Activated CD4-positive, alpha-beta T cell treated with anti-CD3 and anti-CD28 coated beads, Interleukin-2, amount 10 ng/mL, durations not matched to agents 24 days and 14 days (primary cell): ENCODE results near the gene PIP4K2C. TPM values are rescaled to one million over a fixed set of nuclear protein-coding genes. Genes with fewer than 3 reads are reported as not detected.

Experiments used
- DNase-seq: peaks from one replicate; pipeline ENCODE4 v3.0.0; 2022
- H3K27ac Mint-ChIP-seq: one replicate; pipeline ENCODE4 v1.8.0; 2022; ENCODE audit warnings: mild to moderate bottlenecking, mixed read lengths
- H3K27me3 Mint-ChIP-seq: one replicate; pipeline ENCODE4 v1.8.0; 2022; ENCODE audit warnings: mixed read lengths
- H3K36me3 Mint-ChIP-seq: one replicate; pipeline ENCODE4 v1.8.0; 2022; ENCODE audit warnings: low read depth, mild to moderate bottlenecking, mixed read lengths
- H3K4me1 Mint-ChIP-seq: one replicate; pipeline ENCODE4 v1.8.0; 2021; ENCODE audit warnings: mixed read lengths
- H3K4me3 Mint-ChIP-seq: one replicate; pipeline ENCODE4 v1.8.0; 2022; ENCODE audit warnings: mild to moderate bottlenecking, moderate library complexity, mixed read lengths
- H3K9me3 Mint-ChIP-seq: one replicate; pipeline ENCODE4 v1.8.0; 2021; ENCODE audit warnings: mixed read lengths
- intact Hi-C: fragments of 100-400 bp; cut with micrococcal nuclease; formaldehyde crosslinking; loops from one replicate; pipeline ENCODE4 v1.15.1; 2023
- total RNA-seq: library from RNA; stranded (reverse); gene quantifications from 2 replicates; pipeline ENCODE4 v1.2.3, GENCODE V29; 2022

PIP4K2C gene
- 21.5 and 23.0 TPM in 2 replicates for total RNA-seq

GRCh38 chr12:57590864-57591781 is at the start of gene PIP4K2C:
Gene PIP4K2C (plus strand): TSS chr12:57591192. CDS start chr12:57591290, 98 bp downstream.
- intact Hi-C loops: loop anchor here (1.0 to 2.0 kb wide), 6 partner anchors 13 to 112 kb away; partner anchors contain the start of genes ARHGAP9, B4GALNT1, DTX3 and MBD6
- H3K4me1 Mint-ChIP-seq: peaks cover 25% of the 10 kb centered on the region
- peak; percentile 94 for DNase-seq
- H3K9me3 Mint-ChIP-seq: no peaks in the 10 kb centered on the region
- peak within 1 kb of the TSS; percentile 89 for H3K4me3 Mint-ChIP-seq
- H3K27me3 Mint-ChIP-seq: no peaks in the 10 kb centered on the region
- peak within 1 kb of the TSS; percentile 76 for H3K27ac Mint-ChIP-seq
- peaks cover 13% of the 10 kb centered on the region for H3K36me3 Mint-ChIP-seq

DNA sequence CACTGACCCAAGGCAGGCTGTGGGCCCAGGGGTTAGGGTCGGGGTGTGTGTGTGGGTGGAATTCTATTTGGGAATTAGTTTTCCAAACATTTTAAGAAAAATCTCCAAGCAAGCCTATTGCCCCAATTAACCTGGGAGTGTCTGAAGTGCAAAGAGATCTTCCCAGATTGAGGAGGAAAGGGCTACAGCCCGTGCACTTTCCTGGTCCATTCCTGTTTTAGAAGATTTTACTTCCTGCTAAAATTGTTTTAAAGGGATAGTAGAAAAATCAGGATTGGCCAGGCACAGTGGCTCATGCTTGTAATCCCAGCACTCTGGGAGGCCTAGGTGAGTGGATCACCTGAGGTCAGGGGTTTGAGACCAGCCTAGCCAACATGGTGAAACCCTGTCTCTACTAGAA is 49.3 kb upstream of the PIP4K2C start:
- Mint-ChIP-seq H3K9me3 (no peaks in the 10 kb centered on the region), H3K4me1 (peaks cover 21% of the 10 kb centered on the region), H3K27me3 (no peaks in the 10 kb centered on the region), H3K36me3 (peaks cover 34% of the 10 kb centered on the region), H3K4me3 (no peak overlapping the region), H3K27ac (no peak overlapping the region)
- intact Hi-C loops: no loop called here
- no peak for DNase-seq

- H3K27ac Mint-ChIP-seq: no peak overlapping the region
- H3K27me3 Mint-ChIP-seq: peaks cover 7% of the 10 kb centered on the region
- H3K4me1 Mint-ChIP-seq: peaks cover 26% of the 10 kb centered on the region
- H3K9me3 Mint-ChIP-seq: no peaks in the 10 kb centered on the region
- no peak overlapping the region for H3K4me3 Mint-ChIP-seq
- DNase-seq: no peak
- intact Hi-C loops: no loop called here
- H3K36me3 Mint-ChIP-seq: peaks cover 28% of the 10 kb centered on the region
These were observed 47.4 kb upstream of the PIP4K2C start for GRCh38 chr12:57543581-57543980.

DNA sequence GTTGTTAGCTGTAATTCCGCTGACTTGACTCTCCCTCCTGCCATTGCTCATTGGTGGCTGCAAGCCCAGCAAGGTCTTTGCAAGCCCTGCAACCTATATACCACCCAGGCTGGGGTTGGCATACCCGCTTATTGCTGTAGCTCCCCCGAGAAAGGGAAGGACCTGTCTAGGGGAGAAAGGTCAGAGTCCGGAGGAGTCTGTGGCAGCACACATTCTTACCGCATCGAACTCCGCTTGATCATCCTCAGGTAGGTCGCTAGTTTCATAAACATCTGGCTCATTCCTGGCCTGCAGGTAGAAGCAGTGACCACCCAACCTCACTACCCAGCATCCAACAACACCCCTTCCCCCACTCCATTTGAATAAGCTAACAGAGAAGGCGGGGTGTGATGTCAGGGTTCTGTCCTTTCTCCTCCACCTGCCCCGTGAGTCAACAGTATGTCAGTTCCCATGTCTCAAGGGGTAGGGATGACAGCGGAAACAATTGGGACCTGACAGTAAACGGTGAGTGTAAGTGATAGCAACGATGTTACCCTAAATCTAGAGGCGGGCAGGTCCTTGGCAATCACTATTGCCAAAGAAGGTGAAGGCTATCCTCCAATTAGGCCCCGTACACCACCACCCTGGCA is 45.1 kb upstream of the PIP4K2C start:
- H3K4me3 Mint-ChIP-seq: peak overlapping the region; percentile 96
- intact Hi-C loops: loop anchor here (5.0 kb wide), 1 partner anchor 146 kb away; the partner anchor contains the start of gene OS9
- H3K9me3 Mint-ChIP-seq: no peaks in the 10 kb centered on the region
- DNase-seq: no peak
- peaks cover 42% of the 10 kb centered on the region for H3K4me1 Mint-ChIP-seq
- H3K27me3 Mint-ChIP-seq: peaks cover 18% of the 10 kb centered on the region
- H3K27ac Mint-ChIP-seq: peak overlapping the region; percentile 94
- peaks cover 18% of the 10 kb centered on the region for H3K36me3 Mint-ChIP-seq

DNA sequence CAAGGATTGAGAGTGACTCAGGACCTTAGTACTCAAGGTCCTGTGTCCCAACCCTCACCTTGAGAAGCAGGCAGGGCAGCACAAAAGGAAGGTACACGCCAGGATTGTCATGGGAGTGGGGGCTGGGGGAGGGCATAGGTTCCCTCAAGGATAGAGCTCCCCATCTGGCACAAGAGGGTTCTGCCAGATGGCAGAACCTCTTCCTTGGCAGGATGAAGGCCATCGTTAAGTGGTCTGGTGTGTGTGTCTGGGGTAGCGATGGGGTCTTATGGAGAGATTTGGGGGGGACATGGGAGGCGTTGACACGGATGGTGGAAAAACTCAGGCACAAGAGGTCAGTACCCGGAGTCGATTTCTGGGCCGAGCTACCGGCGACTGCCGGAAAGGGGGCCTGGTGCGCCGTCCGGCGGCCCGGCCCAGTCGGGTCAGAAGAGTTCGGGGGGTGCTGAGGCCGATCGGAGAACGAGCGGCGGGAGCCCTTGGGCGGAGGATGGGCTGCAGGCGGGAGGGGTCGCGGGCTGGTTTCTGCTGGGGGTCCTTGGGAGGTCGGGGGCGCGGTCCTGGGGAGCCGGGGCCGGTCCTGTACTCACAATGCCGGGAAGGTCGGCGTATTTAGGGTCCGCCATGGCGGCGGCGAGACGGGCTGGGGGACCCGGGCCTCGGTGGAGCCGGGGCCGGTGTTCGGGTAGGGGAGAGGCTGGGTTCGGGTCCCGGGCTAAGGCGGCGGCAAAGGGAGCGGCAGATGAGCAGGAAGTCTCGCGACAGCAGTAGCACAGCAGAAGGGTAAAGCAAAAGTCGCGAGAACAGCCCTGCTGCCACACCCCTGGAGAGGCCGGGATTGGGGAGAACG is 44.3 kb upstream of the PIP4K2C start, which contains the start of gene DCTN2:
TSS of gene DCTN2 (minus strand) at position 755 of the 850 bp plus-strand sequence. CDS start at position 626, 129 bp downstream.
- H3K4me3 Mint-ChIP-seq: peak within 1 kb of the TSS; percentile 96
- H3K4me1 Mint-ChIP-seq: peaks cover 42% of the 10 kb centered on the region
- intact Hi-C loops: loop anchor here (1.0 to 5.0 kb wide), 3 partner anchors 26 to 146 kb away; partner anchors contain the start of genes DDIT3 and OS9

GRCh38 chr12:57547288-57548012 is 43.5 kb upstream of the PIP4K2C start:
- Mint-ChIP-seq H3K4me1 (peaks cover 42% of the 10 kb centered on the region), H3K9me3 (no peaks in the 10 kb centered on the region), H3K27me3 (peaks cover 21% of the 10 kb centered on the region), H3K27ac (peak overlapping the region; percentile 94), H3K4me3 (peak overlapping the region; percentile 96), H3K36me3 (peaks cover 14% of the 10 kb centered on the region)
- DNase-seq: no peak
- intact Hi-C loops: loop anchor here (1.0 to 5.0 kb wide), 3 partner anchors 27 to 145 kb away; partner anchors contain the start of genes DDIT3 and OS9

More for the DNA sequence above, 44.3 kb upstream of the PIP4K2C start, which contains the start of gene DCTN2:
- DNase-seq: peak; percentile 98
- peak within 1 kb of the TSS; percentile 94 for H3K27ac Mint-ChIP-seq
- peaks cover 21% of the 10 kb centered on the region for H3K27me3 Mint-ChIP-seq
- H3K36me3 Mint-ChIP-seq: peaks cover 14% of the 10 kb centered on the region
- H3K9me3 Mint-ChIP-seq: no peaks in the 10 kb centered on the region

DNA sequence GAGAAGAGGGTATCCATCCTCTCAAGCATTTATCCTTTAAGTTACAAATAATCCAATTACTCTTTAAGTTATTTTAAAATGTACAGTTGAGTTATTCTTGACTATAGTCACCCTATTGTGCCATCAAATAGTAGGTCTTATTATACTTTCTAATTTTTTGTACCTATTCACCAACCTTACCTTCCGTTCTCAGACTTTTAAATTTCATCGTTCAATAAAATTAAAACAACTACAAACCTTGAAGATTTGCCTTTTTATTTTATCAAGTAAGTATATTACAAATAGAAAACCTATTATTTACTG is 43.0 kb upstream of the PIP4K2C start:
- intact Hi-C loops: loop anchor here (5.0 kb wide), 1 partner anchor 144 kb away; the partner anchor contains the start of gene OS9
- Mint-ChIP-seq H3K4me1 (peaks cover 44% of the 10 kb centered on the region), H3K4me3 (no peak overlapping the region)

GRCh38 chr12:57548488-57548887 is 42.5 kb upstream of the PIP4K2C start:
- Mint-ChIP-seq H3K27me3 (peaks cover 21% of the 10 kb centered on the region), H3K4me1 (peaks cover 44% of the 10 kb centered on the region), H3K4me3 (no peak overlapping the region), H3K36me3 (peaks cover 12% of the 10 kb centered on the region), H3K9me3 (no peaks in the 10 kb centered on the region), H3K27ac (no peak overlapping the region)
- intact Hi-C loops: loop anchor here (5.0 kb wide), 1 partner anchor 144 kb away; the partner anchor contains the start of gene OS9
- DNase-seq: no peak

More for the DNA sequence above, 43.0 kb upstream of the PIP4K2C start:
- DNase-seq: no peak
- peaks cover 12% of the 10 kb centered on the region for H3K36me3 Mint-ChIP-seq
- no peak overlapping the region for H3K27ac Mint-ChIP-seq
- H3K9me3 Mint-ChIP-seq: no peaks in the 10 kb centered on the region
- peaks cover 21% of the 10 kb centered on the region for H3K27me3 Mint-ChIP-seq

DNA sequence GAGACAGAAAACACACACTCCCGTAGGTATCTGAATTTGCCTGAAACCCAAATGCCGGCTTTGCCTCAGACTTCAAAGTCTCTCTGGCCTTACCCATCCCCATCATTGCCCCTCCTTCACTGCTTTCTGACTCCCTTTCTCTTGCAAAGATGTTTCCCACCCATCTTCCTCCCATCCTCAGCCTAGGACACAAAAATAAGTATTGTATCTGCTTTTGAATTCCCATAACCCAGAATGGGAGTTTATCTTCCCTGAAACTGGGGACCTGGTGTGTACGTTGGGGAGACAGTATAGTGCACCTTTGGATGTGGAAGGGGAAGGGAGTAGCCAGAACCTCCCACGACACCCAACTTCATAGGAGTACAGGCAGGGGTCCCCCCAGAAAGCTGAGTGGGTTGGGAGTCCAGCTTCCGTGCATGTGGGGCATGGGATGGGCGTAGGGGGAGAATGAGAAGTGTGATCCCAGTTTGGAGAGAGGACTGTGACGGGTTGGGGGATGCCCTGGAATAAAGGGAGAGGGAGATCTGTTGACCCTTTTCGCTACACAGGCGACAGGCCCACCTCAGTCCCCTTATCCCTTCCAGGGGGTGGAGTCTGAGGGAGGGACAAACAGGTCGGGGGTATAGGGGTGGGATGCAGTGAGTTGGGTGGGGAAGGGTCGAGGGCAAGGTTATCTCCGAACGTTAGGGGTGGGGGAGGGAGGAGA is 41.6 kb upstream of the PIP4K2C start:
- DNase-seq: no peak
- Mint-ChIP-seq H3K9me3 (no peaks in the 10 kb centered on the region), H3K27me3 (peaks cover 23% of the 10 kb centered on the region), H3K27ac (no peak overlapping the region), H3K36me3 (peaks cover 12% of the 10 kb centered on the region), H3K4me1 (peaks cover 42% of the 10 kb centered on the region), H3K4me3 (peak overlapping the region; percentile 81)
- intact Hi-C loops: loop anchor here (5.0 kb wide), 1 partner anchor 143 kb away; the partner anchor contains the start of gene OS9

GRCh38 chr12:57549909-57550640 is 40.9 kb upstream of the PIP4K2C start, which contains the start of gene KIF5A:
Gene KIF5A (plus strand): TSS chr12:57550044. CDS start chr12:57550272, 228 bp downstream.
- peak; percentile 92 for DNase-seq
- intact Hi-C loops: loop anchor here (5.0 kb wide), 1 partner anchor 142 kb away; the partner anchor contains the start of gene OS9
- H3K4me3 Mint-ChIP-seq: peak within 1 kb of the TSS; percentile 81
- no peak within 1 kb of the TSS for H3K27ac Mint-ChIP-seq
- peaks cover 39% of the 10 kb centered on the region for H3K4me1 Mint-ChIP-seq
- no peaks in the 10 kb centered on the region for H3K9me3 Mint-ChIP-seq
- peaks cover 25% of the 10 kb centered on the region for H3K27me3 Mint-ChIP-seq
- H3K36me3 Mint-ChIP-seq: peaks cover 8% of the 10 kb centered on the region

- no peak for DNase-seq
- intact Hi-C loops: no loop called here
These were observed 40.1 kb upstream of the PIP4K2C start for GRCh38 chr12:57550641-57551549.

More at GRCh38 chr12:57550641-57551549, 40.1 kb upstream of the PIP4K2C start:
- H3K4me3 Mint-ChIP-seq: peak overlapping the region; percentile 81
- H3K36me3 Mint-ChIP-seq: peaks cover 5% of the 10 kb centered on the region
- no peak overlapping the region for H3K27ac Mint-ChIP-seq
- H3K4me1 Mint-ChIP-seq: peaks cover 32% of the 10 kb centered on the region
- peaks cover 25% of the 10 kb centered on the region for H3K27me3 Mint-ChIP-seq
- H3K9me3 Mint-ChIP-seq: no peaks in the 10 kb centered on the region
